ENCODE measurements around the gene KCNAB2.

KCNAB2 gene

DNA sequence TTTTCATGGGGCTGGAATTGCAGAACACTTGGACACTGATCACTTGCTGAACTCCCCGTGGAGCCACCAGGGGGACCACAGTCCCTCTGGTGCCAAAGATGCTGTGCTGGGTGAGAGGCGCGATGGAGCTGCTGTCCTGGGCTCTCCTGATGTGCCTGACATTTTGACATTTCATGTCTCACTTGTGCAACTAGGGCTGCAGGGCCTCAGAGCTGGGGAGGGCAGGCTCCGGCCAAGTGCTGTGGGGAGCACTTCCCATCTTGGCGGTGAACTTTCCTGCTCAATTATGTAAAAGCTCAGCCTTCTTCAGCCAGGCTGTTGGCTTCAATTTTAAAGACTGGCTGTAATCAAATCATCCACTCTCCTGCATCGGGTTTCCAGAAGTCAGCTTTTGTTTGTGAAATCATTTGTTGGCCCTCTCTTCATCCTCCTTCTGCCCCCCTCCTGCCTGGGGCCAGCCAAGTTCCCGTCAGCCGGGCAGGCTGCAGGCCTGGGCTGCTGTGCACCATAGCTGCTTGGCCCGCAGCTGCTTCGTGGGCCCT is 36.8 kb downstream of the KCNAB2 start:
- no peak for DNase-seq (ENCODE audit: low read depth)

DNA sequence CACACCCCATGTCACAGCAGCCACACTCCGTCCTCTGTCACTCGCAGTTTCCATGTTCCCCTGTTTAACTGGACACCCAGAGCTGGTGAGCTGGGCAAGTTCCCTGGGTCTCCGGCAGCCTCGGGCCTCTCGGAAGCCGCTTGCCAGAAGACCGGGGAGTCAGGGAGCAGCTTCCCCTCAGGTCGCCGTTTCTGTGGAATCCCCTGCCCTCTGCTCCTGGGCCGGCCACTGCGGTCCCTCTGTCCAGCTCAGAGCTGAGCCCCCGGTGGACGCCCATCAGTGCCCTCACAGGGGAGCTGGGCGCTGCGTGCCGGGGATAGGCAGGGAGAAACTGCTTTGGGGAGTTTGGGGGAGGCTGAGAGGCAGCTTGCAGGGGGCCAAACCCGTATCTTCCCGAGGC is 37.7 kb downstream of the KCNAB2 start:
- DNase-seq (ENCODE audit: low read depth), result no peak

DNA sequence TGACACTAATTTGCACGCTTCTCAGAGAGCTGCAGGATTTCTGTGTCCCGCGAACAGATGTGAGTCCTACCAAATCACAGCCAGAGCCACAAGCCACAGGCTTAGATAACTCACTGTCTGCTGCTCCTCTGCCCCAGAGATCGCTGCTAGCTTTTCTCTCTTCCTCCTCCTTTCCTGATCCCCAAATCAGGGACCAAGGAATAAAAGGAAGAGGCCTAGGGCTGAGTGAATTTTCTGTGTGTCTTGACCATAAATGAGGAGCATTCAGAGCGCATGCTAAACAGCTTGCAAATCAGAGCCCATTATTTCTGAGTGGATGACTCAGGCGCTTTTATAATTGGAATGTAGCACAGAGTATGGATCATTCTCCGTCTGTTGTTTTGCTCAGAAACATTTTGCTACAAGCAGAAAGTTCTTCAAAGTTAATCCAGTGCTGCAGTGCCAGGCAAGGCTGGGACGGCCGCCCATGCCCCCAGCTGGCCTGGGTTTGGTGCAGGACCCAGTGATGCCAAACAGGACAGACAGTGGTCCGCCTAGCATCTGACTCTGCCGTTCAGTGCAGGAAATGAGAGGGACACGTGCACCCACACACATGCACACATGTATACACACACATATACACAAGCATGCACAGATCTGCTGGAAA is 38.2 kb downstream of the KCNAB2 start:
- no peak for DNase-seq (ENCODE audit: low read depth)

DNA sequence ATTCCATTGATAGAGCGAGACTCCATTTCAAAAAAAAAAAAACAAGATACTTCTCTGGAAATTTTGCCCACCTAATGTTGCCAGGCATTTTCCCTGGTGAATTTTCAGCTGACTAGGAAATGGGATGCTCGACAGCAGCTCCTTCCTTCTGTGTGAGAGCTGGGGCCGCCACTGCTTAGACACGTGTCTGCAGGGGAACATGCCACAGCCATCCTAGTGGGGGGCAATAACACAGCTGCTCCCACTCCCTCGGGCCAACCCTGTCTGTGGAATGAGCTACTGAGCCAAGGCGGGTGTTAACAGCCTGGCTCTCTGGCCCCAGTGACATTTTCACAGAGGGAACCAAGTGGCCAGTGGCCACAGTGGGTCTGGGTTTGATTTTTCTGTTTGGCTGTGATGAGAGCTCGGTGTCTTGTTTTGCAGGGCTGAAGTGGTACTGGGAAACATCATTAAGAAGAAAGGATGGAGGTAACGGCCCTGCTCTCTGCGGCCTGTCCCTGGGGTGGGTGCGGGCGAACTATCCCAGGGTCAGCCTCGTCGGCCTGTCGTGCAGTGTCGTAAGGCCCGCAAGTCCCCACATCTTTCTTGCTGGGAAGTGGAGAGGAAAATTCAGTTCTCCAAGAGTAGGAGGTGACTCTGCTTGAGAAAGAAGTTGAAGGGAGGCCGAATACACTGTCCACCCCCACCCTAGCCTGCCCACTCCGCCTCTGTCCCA is 39.2 kb downstream of the KCNAB2 start:
- DNase-seq (ENCODE audit: low read depth), result no peak

DNA sequence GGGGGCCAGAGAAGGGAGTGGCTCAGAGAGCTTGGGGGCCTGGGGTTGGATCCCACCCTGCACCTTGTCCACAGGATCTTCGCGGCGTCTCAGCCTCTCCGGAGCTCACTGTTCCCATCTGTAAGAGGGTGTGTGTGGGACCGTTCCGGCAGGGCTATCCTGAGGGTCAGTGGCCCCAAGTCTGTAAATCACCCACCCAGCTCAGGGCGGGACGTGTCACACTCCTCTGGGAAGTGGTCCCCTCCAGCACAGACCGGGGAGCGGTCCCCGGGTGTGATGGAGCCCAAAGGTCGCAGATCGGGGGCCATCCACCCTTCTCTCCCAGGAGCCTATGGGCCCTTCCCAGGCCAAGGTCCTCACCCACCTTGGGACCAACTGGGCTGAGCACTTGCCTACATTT is 40.0 kb downstream of the KCNAB2 start:
- DNase-seq (ENCODE audit: low read depth), result no peak

DNA sequence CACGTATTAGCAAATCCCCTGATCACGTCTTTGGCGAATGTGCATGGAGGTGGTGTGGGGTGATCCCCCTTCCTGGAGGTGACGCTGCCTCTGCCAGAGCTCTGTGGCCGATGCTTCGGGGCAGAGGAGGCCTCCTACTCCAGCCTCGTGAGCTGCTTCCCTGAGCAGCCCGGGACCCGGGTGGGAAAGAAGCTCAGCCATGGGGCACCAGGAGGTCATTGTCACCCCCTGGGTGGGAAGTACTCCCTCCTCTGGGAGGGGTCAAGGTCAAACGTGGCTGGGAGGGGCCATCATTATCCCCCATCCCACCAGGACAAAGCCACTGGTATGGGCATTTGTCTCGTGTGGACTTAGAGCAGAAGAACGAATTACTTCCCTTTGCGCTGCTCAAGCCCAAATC is 40.7 kb downstream of the KCNAB2 start:
- DNase-seq (ENCODE audit: low read depth), result no peak

DNA sequence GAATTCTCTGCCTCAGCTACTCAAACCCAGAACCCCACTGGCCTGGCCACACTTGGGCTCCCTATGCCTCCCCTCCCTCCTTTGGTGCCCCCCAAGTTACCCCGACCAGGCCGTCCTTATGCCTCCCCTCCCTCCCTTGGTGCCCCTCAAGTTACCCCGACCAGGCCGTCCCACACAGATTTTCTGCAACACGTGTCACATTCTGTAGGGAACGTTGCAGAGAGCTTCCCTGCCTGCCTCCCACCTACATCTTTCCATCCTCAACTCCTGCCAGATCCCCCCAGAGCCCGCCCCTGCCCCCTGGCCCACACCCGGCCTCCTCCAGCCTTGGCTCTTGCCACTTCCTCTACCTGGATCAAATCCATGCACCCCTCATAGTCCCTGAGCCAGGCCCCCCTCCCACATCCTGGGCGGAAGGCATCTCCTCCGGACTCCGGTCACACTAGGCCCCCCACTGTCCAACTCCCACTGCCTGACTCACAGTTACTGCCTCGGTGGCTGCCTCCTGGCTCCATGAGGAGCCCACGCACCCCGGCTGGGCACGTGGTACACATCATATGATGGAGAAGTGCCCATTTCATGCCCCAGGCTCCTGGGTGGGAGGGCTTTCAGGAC is 41.2 kb downstream of the KCNAB2 start:
- no peak for DNase-seq (ENCODE audit: low read depth)

DNA sequence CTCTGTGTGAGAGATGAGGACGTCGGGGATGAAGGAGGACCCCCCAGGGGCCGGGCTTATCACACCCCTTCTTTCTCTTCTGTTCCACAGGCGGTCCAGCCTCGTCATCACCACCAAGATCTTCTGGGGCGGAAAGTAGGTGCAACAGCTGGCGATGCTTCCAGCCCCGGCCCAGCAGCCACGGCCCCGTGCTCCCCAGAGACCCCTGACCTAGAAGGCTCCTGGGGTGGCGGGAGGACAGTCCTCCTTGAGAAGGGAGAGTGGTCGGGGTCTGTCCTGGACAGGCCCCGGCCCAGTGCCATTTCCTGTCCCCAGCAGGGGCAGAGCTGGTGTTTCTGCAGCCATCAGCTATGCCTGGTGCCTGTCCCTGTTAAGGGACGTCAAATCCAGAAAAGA is 41.7 kb downstream of the KCNAB2 start:
- DNase-seq (ENCODE audit: low read depth), result no peak

DNA sequence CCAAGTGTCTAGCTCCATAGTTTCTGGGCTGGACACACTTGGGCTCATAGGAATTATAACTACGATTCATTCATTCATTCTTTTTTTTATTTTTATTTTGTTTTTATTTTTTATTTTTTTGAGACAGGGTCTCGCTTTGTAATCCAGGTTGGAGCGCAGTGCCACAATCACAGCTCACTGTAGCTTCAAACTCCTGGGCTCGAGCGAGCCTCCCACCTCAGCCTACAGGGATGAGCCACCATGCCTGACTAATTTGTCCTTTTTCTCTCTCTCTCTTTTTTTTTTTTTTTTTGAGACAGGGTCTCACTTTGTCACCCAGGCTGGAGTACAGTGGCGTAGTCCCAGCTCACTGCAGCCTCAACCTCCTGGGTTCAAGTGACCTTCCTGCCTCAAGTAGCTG is 42.3 kb downstream of the KCNAB2 start:
- no peak for DNase-seq (ENCODE audit: low read depth)

DNA sequence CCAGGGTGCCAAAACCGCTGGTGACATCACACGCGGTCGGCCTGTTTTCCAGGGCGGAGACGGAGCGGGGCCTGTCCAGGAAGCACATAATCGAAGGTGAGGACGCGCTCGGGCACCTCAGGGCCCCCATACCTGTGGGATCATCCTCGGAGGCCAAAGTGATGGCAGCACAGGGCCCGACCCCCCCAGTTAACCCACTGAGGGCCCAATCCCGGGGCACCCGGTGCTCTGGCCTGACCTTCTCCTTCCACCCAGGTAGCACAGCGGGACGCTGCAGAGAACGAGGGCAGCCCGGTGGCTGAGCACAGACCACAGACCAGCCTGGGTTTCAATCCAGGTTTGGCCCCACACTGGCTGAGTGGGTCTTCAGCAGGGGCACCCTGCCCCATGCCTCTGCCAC is 43.3 kb downstream of the KCNAB2 start:
- no peak for DNase-seq (ENCODE audit: low read depth)

DNA sequence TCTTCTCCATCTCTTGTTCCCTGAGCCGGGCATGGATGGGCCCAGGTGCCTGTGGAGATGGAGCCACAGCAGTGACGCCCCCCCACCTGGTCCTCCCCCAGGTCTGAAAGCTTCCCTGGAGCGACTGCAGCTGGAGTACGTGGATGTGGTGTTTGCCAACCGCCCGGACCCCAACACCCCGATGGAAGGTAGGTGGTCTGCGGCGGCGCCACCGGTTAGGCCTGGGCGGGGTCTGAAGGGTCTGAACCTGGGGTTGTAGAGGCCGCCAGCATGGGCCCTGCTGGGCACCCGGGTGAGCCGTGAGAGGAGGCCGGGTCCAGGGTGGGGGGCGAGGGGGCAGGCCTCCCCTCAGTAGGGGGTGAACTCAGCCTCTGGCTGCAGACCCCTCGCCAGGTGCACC is 44.6 kb downstream of the KCNAB2 start:
- DNase-seq (ENCODE audit: low read depth), result no peak

DNA sequence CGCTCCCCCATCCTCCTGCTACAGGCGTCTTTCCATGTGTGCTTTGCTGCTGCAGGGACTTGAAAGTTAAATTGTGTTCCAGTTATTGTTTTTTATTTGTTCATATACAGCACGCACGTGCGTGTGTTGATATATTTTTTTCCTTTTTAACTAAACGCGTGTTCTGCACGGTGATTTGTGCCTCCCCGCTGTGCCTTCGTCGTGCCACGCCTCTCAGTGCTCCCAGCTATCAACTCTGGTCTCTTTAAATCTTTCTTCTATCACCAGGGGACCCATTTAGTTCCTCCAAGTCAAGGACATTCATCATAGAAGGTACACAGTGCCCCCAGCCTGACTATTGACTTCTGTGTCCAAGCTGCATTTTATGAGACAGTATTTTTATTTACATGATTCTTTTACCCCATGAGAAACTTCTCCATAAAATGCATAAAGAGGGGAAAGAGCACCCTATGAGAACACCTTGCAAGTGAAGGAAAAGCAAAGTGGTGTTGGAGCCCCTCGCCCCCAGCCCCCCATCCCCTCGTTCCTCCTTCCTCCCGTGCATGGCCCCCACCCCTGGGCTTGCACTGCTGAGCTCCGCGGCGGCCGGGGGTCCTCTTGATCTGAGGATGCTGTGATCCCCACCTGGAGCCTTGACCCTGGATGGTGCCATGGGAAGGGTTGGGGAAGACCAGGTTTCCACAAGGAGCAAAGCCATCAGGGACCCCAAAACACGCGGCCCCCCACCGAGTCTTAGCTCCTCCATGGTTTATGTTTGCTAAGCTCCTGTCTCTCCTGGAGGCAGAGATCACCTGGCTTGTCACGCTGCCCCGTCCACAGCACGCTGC is 45.5 kb downstream of the KCNAB2 start:
- no peak for DNase-seq (ENCODE audit: low read depth)

DNA sequence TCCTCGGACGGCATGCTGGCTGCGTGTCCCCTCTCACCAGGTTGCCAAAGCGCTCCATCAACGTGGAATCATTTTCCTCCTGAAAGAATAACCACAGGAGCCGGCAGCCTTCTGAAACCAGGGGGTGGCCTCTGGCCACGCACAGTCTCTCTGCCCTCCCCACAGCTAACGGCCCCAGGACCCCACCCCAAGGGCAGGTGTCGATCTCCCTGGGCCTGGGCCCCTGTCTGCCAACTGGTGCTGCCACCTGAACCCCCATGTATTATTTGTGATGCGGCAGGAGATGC is 46.1 kb downstream of the KCNAB2 start:
- DNase-seq (ENCODE audit: low read depth), result no peak

DNA sequence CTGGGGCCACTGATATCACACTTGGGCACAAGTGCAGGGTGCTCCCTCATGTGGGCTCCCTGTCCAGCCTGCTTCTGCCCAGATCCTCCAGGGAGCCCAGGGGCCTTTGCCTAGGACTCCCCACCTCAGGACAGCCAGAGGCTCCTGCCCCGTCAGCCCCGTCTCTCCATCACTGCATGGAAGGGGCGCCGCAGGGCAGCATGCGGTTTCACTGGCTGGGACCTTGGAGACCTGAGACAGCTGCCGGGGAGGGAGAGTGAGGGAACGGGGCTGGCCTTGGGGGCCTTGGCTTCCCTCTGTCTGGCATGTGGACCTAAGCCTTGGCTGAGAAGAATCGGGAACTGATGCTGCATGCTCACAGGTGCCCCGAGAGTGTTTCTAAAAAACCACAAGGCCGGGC is 46.5 kb downstream of the KCNAB2 start:
- no peak for DNase-seq (ENCODE audit: low read depth)

DNA sequence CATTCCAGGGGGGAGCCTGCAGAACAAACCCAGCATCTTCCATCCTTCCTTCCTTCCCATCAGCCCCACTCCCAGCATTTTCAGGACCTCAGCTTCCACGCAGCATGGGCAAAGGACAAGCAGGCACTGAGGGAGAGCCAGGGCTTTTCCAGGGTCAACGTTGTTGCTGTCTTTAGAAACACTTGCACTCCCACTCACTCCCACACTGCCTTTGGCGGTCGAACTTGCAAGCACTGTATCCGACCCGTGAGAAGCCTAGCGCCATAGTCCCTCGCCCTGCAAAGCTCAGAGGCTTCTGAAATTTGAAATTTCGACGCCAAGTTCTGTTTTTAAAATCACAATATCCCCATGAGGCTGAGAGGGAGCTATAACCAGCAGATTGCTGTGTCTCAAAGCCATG is 47.4 kb downstream of the KCNAB2 start:
- DNase-seq (ENCODE audit: low read depth), result no peak

DNA sequence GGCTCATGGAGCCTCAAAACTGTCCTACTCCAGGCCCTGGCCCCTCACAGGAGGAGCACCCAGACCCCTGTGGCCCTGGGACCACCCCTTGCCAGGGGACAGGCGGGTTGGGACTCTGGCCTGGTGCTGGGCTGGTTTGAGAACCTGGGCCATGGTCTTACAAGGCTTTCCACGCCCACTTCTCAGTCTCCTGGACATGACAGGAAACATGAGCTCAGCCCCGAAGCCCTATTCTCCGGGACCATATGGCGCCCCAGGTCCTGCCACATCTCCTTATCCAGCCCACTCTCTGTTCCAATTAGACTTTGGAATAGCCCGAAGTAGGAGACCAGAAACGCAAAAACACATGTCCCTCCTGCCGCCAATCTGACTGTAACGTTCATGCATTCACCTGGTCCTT is 47.9 kb downstream of the KCNAB2 start:
- no peak for DNase-seq (ENCODE audit: low read depth)

DNA sequence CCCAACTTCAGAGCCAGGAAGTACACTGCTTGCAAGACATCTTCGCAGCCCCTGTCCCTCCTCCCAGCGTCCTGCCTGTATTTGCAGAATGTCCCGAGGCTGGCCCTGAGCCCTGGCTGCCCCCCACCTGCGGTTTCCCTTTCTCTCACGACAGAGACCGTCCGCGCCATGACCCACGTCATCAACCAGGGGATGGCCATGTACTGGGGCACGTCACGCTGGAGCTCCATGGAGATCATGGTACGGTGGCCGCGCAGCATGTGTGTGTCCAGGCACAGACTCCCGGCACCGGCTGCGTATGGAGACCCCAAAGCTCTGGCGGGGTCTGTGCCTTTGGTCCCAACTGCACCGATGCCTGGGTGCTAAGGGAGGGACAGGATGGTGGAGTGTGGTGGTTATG is 48.6 kb downstream of the KCNAB2 start:
- DNase-seq (ENCODE audit: low read depth), result no peak

DNA sequence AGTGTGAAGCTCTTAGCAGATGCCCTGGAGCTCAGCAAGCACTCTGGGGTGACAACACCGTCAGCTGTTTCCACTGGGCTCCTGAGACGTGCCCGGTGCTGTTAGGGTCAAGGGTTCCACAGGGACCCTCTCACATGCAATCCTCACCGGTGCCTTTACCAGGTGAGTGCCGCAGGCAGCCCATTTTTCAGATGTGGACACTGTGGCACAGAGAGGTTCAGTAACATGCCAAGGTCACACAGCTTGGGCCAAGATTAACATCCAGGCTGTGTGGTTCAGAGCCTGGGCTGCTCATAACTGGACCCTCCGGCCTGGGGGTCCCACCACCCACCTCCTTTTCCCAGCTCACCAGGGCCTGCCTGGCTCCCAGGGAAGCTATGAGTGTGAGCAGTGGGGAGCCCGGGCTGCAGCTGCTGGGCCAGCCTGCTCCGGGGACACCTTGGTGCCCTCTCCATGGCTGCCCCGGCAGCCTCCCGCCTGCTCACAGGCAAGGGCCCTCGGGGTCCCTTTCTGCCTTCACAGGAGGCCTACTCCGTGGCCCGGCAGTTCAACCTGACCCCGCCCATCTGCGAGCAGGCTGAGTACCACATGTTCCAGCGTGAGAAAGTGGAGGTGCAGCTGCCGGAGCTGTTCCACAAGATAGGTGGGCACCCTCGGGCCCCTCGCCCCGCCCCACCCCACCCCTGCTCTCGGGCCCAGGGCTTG is 49.3 kb downstream of the KCNAB2 start:
- DNase-seq (ENCODE audit: low read depth), result no peak

DNA sequence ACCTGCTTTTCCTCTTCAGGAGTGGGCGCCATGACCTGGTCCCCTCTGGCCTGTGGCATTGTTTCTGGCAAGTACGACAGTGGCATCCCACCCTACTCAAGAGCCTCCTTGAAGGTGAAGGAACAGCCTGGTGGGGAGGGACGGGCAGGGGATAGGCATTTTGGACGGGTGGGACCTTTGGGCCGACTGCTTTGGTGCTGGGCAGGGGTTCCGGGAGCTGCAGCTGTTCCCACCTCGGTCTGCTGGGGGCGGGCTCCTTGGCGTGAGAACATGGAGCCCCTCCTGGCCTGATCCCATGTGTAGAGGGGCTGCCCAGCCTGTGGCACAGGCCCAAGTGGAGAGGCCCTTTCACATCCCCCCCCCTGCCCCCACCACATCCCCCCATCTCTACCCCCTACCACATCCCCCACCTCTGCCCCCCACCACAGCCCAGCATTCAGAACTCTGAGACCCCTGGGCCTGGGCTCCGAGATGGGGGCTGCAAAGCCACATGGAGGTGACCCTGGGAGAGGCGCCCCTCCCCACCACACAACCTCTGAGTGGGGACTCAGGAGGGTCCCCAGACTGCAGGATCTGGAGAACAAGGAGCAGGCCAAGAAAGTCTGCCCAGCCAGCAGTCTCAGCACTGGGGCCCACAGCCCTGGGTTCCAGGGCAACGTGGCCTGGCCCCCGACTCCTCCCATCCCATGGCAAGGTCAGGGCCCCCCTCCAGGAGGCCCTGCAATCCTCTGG is 50.0 kb downstream of the KCNAB2 start:
- DNase-seq (ENCODE audit: low read depth), result no peak

DNA sequence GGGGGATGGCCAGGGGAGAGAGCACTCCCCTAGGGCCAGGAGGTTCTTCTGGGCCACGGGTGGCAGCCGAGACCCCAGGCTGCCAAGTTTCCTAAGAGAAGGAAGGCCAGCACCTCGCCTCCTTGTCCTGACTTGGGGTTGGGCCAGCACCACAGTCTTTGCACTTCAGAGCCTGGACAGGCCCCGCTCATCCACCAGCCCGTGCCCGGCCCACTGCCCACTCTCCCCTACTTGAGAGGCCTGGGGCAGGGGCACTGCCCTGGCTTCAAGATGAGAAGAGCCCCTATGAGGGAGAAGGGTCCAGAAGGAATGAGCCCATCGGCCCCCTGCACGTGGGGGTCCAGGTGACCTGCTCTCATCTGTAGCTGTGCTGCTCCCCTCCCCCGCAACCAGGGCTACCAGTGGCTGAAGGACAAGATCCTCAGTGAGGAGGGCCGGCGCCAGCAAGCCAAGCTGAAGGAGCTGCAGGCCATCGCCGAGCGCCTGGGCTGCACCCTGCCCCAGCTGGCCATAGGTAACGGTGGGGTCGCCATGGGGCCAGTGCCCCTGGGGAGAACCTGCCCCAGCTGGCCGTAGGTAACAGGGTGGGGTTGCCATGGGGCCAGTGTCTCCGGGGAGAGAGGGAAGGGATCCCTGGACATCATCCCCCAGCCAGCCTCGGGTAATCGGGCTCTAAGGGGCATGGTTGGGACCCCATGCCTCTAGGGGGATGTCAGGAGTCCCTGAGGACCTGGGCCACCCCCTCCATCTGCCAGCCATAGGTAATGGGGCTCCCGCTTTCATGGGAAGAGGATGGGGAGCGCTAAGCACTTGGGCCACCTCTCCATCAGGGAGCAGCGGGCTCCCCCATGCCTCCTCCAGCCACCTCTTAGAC is 50.8 kb downstream of the KCNAB2 start:
- no peak for DNase-seq (ENCODE audit: low read depth)
